Measurements from ENCODE around the gene LPP.

The LPP gene

GRCh38 chr3:188448813-188449212, 294.9 kb downstream of the LPP start:
- TF ChIP-seq TAF1 (IDR thresholded peaks at IDR 0.05; ENCODE audit: borderline replicate concordance, insufficient read depth, low read length) (no peak), FOXP2 (optimal IDR thresholded peaks at IDR 0.05; ENCODE audit: borderline replicate concordance, extremely low read depth, extremely low read length, insufficient read depth) (no peak), POLR2AphosphoS5 (IDR thresholded peaks at IDR 0.05; ENCODE audit: low read depth, low read length) (no peak), REST (IDR thresholded peaks at IDR 0.05; ENCODE audit: insufficient read depth in 1 of 2, low read depth in 2 of 2, low read length in 2 of 2) (no peak), SIN3A (IDR thresholded peaks at IDR 0.05; ENCODE audit: borderline replicate concordance, insufficient read depth, low read length) (no peak)

- TF ChIP-seq FOXP2 (optimal IDR thresholded peaks at IDR 0.05; ENCODE audit: borderline replicate concordance, extremely low read depth, extremely low read length, insufficient read depth): no peak
- no peak for TF ChIP-seq TAF1 (IDR thresholded peaks at IDR 0.05; ENCODE audit: borderline replicate concordance, insufficient read depth, low read length)
- no peak for TF ChIP-seq REST (IDR thresholded peaks at IDR 0.05; ENCODE audit: insufficient read depth in 1 of 2, low read depth in 2 of 2, low read length in 2 of 2)
- no peak for TF ChIP-seq SIN3A (IDR thresholded peaks at IDR 0.05; ENCODE audit: borderline replicate concordance, insufficient read depth, low read length)
- no peak for TF ChIP-seq POLR2AphosphoS5 (IDR thresholded peaks at IDR 0.05; ENCODE audit: low read depth, low read length)
Observed at GRCh38 chr3:188449421-188449820, 295.5 kb downstream of the LPP start.

- no peak for TF ChIP-seq FOXP2 (optimal IDR thresholded peaks at IDR 0.05; ENCODE audit: borderline replicate concordance, extremely low read depth, extremely low read length, insufficient read depth)
- no peak for TF ChIP-seq POLR2AphosphoS5 (IDR thresholded peaks at IDR 0.05; ENCODE audit: low read depth, low read length)
Observed at GRCh38 chr3:188452158-188452772, 298.3 kb downstream of the LPP start.

- TF ChIP-seq TAF1 (IDR thresholded peaks at IDR 0.05; ENCODE audit: borderline replicate concordance, insufficient read depth, low read length) (no peak), FOXP2 (optimal IDR thresholded peaks at IDR 0.05; ENCODE audit: borderline replicate concordance, extremely low read depth, extremely low read length, insufficient read depth) (no peak), REST (IDR thresholded peaks at IDR 0.05; ENCODE audit: insufficient read depth in 1 of 2, low read depth in 2 of 2, low read length in 2 of 2) (no peak), POLR2AphosphoS5 (IDR thresholded peaks at IDR 0.05; ENCODE audit: low read depth, low read length) (no peak), SIN3A (IDR thresholded peaks at IDR 0.05; ENCODE audit: borderline replicate concordance, insufficient read depth, low read length) (no peak)
Observed at GRCh38 chr3:188453431-188454384, 299.8 kb downstream of the LPP start.

- TF ChIP-seq TAF1 (IDR thresholded peaks at IDR 0.05; ENCODE audit: borderline replicate concordance, insufficient read depth, low read length): no peak
- no peak for TF ChIP-seq SIN3A (IDR thresholded peaks at IDR 0.05; ENCODE audit: borderline replicate concordance, insufficient read depth, low read length)
- no peak for TF ChIP-seq POLR2AphosphoS5 (IDR thresholded peaks at IDR 0.05; ENCODE audit: low read depth, low read length)
- no peak for TF ChIP-seq FOXP2 (optimal IDR thresholded peaks at IDR 0.05; ENCODE audit: borderline replicate concordance, extremely low read depth, extremely low read length, insufficient read depth)
- no peak for TF ChIP-seq REST (IDR thresholded peaks at IDR 0.05; ENCODE audit: insufficient read depth in 1 of 2, low read depth in 2 of 2, low read length in 2 of 2)
Observed at GRCh38 chr3:188455748-188456147, 301.8 kb downstream of the LPP start.
